Hepatocyte (in vitro differentiated cells): ENCODE results near the gene WASF2. TPM values are rescaled to one million over a fixed set of nuclear protein-coding genes. Genes with fewer than 3 reads are reported as not detected.

ENCODE experiments used
- DNase-seq: peaks from one replicate; pipeline ENCODE4 v3.0.0-alpha.2; 2016; ENCODE audit warnings: low spot score
- H2AFZ ChIP-seq: fragments of 200-600 bp; sonication (generic); 2 replicates; pipeline ENCODE4 v1.6.0; 2016; ENCODE audit warnings: antibody characterized with exemption, mild to moderate bottlenecking
- H3K27ac ChIP-seq: fragments of 200-600 bp; sonication (generic); 2 replicates; pipeline ENCODE4 v1.5.1; 2016; ENCODE audit warnings: mild to moderate bottlenecking
- H3K27me3 ChIP-seq: fragments of 200-600 bp; sonication (generic); 2 replicates; pipeline ENCODE4 v1.6.1; 2016
- H3K36me3 ChIP-seq: fragments of 200-600 bp; sonication (generic); replicated peaks from 2 replicates; pipeline ENCODE4 v1.5.1; 2016; ENCODE audit warnings: low read depth; ENCODE audit not compliant: insufficient read depth
- H3K4me1 ChIP-seq: fragments of 200-600 bp; sonication (generic); 2 replicates; pipeline ENCODE4 v1.5.1; 2016; ENCODE audit warnings: mild to moderate bottlenecking, moderate library complexity; ENCODE audit not compliant: insufficient read depth
- H3K4me2 ChIP-seq: fragments of 200-600 bp; sonication (generic); 2 replicates; pipeline ENCODE4 v1.6.0; 2016
- H3K4me3 ChIP-seq: fragments of 200-600 bp; sonication (generic); 2 replicates; pipeline ENCODE4 v1.5.1; 2016; ENCODE audit warnings: mild to moderate bottlenecking
- H3K79me2 ChIP-seq: fragments of 200-600 bp; sonication (generic); 2 replicates; pipeline ENCODE4 v1.6.0; 2017; ENCODE audit warnings: mild to moderate bottlenecking
- H3K9me2 ChIP-seq: fragments of 200-600 bp; sonication (generic); replicated peaks from 2 replicates; pipeline ENCODE4 v1.6.0; 2017; ENCODE audit warnings: mild to moderate bottlenecking; ENCODE audit not compliant: insufficient read depth
- H3K9me3 ChIP-seq: fragments of 200-600 bp; sonication (generic); 2 replicates; pipeline ENCODE4 v1.5.1; 2016; ENCODE audit warnings: low read depth, mild to moderate bottlenecking
- H4K20me1 ChIP-seq: fragments of 200-600 bp; sonication (generic); 2 replicates; pipeline ENCODE4 v1.6.0; 2016; ENCODE audit warnings: mild to moderate bottlenecking; ENCODE audit not compliant: insufficient read depth, poor library complexity, severe bottlenecking
- CTCF ChIP-seq: fragments of 200-600 bp; sonication (generic); IDR thresholded peaks from 2 replicates; pipeline ENCODE4 v1.5.1; 2016; ENCODE audit warnings: antibody characterized with exemption, mild to moderate bottlenecking; ENCODE audit not compliant: poor library complexity
- EZH2 ChIP-seq: fragments of 200-600 bp; sonication (generic); IDR thresholded peaks from 2 replicates; pipeline ENCODE4 v1.6.1; 2016; ENCODE audit warnings: antibody characterized with exemption, mild to moderate bottlenecking, borderline replicate concordance
- EZH2phosphoT487 ChIP-seq: fragments of 200-600 bp; sonication (generic); IDR thresholded peaks from one replicate; pipeline ENCODE4 v1.6.1; 2018; ENCODE audit warnings: antibody characterized with exemption, mild to moderate bottlenecking, low read depth, moderate library complexity; ENCODE audit not compliant: unreplicated experiment, severe bottlenecking
- WGBS: methylation state at CpG from one replicate; pipeline ENCODE4 v1.1.6; 2016; ENCODE audit warnings: low lambda C conversion rate; ENCODE audit errors: missing lambda C conversion rate; 5-methylcytosine and 5-hydroxymethylcytosine counted together
- polyA plus RNA-seq: library from polyadenylated mRNA; unstranded; fragments of >200 nt; fragmentation: Nextera tagmentation; extraction: Ambion mirVana; gene quantifications from 2 replicates; pipeline ENCODE4 v1.2.1, GENCODE V29; 2016
- total RNA-seq: library from RNA; depleted of rRNA; stranded (reverse); fragments of >200 nt; gene quantifications from 2 replicates; pipeline ENCODE4 v1.2.3, GENCODE V29; 2014

Gene WASF2
- total and polyA plus RNA-seq, 2 experiments from 2014 or later, result 28.5 to 45.6 TPM

GRCh38 chr1:27365372-27366112 is 124.4 kb downstream of the WASF2 start:
- TF ChIP-seq EZH2 (no peak), CTCF (no peak), EZH2phosphoT487 (no peak)
- Histone ChIP-seq H4K20me1 (no peaks in the 10 kb centered on the region), H3K36me3 (no peaks in the 10 kb centered on the region), H3K4me1 (peaks cover 7% of the 10 kb centered on the region), H3K9me3 (no peaks in the 10 kb centered on the region), H3K4me3 (peak overlapping the region; percentile 47), H2AFZ (peak overlapping the region; percentile 64), H3K4me2 (peak overlapping the region; percentile 98), H3K79me2 (no peaks in the 10 kb centered on the region), H3K9me2 (no peaks in the 10 kb centered on the region), H3K27ac (peak overlapping the region; percentile 90), H3K27me3 (no peaks in the 10 kb centered on the region)
- 13% methylated on average over 23 of the region's 40 CpGs for WGBS
- peak; percentile 93 for DNase-seq

GRCh38 chr1:27364696-27365371 is 125.1 kb downstream of the WASF2 start:
- H3K9me2 ChIP-seq, result no peaks in the 10 kb centered on the region
- DNase-seq, result no peak
- no peaks in the 10 kb centered on the region for H3K9me3 ChIP-seq
- 83% methylated on average over 11 of the region's 11 CpGs for WGBS
- TF ChIP-seq CTCF (no peak), EZH2phosphoT487 (no peak), EZH2 (no peak)
- no peak overlapping the region for H3K4me3 ChIP-seq
- H3K36me3 ChIP-seq, result no peaks in the 10 kb centered on the region
- H3K4me1 ChIP-seq, result peaks cover 7% of the 10 kb centered on the region
- peak overlapping the region; percentile 90 for H3K27ac ChIP-seq
- H3K4me2 ChIP-seq, result peak overlapping the region; percentile 98
- no peaks in the 10 kb centered on the region for H3K79me2 ChIP-seq
- peak overlapping the region; percentile 27 for H2AFZ ChIP-seq
- H3K27me3 ChIP-seq, result no peaks in the 10 kb centered on the region
- no peaks in the 10 kb centered on the region for H4K20me1 ChIP-seq

GRCh38 chr1:27363766-27364695 is 125.9 kb downstream of the WASF2 start:
- Histone ChIP-seq H3K4me2 (no peak overlapping the region), H3K4me1 (peaks cover 7% of the 10 kb centered on the region), H3K9me2 (no peaks in the 10 kb centered on the region), H3K79me2 (no peaks in the 10 kb centered on the region), H3K27me3 (no peaks in the 10 kb centered on the region), H4K20me1 (no peaks in the 10 kb centered on the region), H3K27ac (no peak overlapping the region), H2AFZ (no peak overlapping the region), H3K9me3 (no peaks in the 10 kb centered on the region), H3K36me3 (no peaks in the 10 kb centered on the region), H3K4me3 (no peak overlapping the region)
- no peak for TF ChIP-seq CTCF
- TF ChIP-seq EZH2phosphoT487, result no peak
- TF ChIP-seq EZH2, result no peak
- no peak for DNase-seq
- WGBS, result 85% methylated on average over 22 of the region's 26 CpGs
